Fibroblast of skin of left quadriceps (primary cell): ENCODE measurements around the gene CLMN.
A peak's percentile ranks its signal among the peaks of the same experiment; 100 is the strongest.
"Not testable (repeated sequence)": the region's sequence is repeated elsewhere in the genome, so short reads cannot be mapped to it uniquely, and the experiment has no call there.

ENCODE experiments used
- DNase-seq, 2 experiments: peaks; one replicate each; pipeline ENCODE4 v3.0.0-alpha.2; 2013; ENCODE audit warnings: low read depth in 2 of 2

Gene CLMN

GRCh38 chr14:95287176-95287754 is 32.4 kb downstream of the CLMN start:
- no peak for DNase-seq

GRCh38 chr14:95286645-95287044 is 33.1 kb downstream of the CLMN start:
- DNase-seq, result no peak

- no peak for DNase-seq
These were observed 34.1 kb downstream of the CLMN start for GRCh38 chr14:95285566-95285965.

- DNase-seq, result not testable (repeated sequence)
These were observed 35.9 kb downstream of the CLMN start for GRCh38 chr14:95283802-95284201.

- DNase-seq, result not testable (repeated sequence)
These were observed 36.7 kb downstream of the CLMN start for GRCh38 chr14:95282986-95283380.

GRCh38 chr14:95282354-95282985 is 37.2 kb downstream of the CLMN start:
- no peak for DNase-seq

GRCh38 chr14:95281560-95282176 is 38.0 kb downstream of the CLMN start:
- DNase-seq, result no peak

GRCh38 chr14:95275494-95275893 is 44.2 kb downstream of the CLMN start:
- DNase-seq, result no peak

GRCh38 chr14:95274874-95275273 is 44.8 kb downstream of the CLMN start:
- no peak for DNase-seq

GRCh38 chr14:95274279-95274678 is 45.4 kb downstream of the CLMN start:
- DNase-seq, result no peak

- DNase-seq, result no peak
These were observed 46.4 kb downstream of the CLMN start for GRCh38 chr14:95273001-95273978.

- no peak for DNase-seq
These were observed 47.7 kb downstream of the CLMN start for GRCh38 chr14:95272057-95272456.

- no peak for DNase-seq
These were observed 49.5 kb downstream of the CLMN start for GRCh38 chr14:95270203-95270602.

- DNase-seq, result no peak
These were observed 50.2 kb downstream of the CLMN start for GRCh38 chr14:95269493-95269892.

- DNase-seq, result no peak
These were observed 51.4 kb downstream of the CLMN start for GRCh38 chr14:95268350-95268749.

GRCh38 chr14:95267306-95267705 is 52.4 kb downstream of the CLMN start:
- no peak for DNase-seq

- peak; percentile 90 to 91 for DNase-seq
These were observed 54.3 kb downstream of the CLMN start for GRCh38 chr14:95265106-95266094.

- no peak for DNase-seq
These were observed 55.3 kb downstream of the CLMN start for GRCh38 chr14:95264271-95264973.

GRCh38 chr14:95263527-95264231 is 56.0 kb downstream of the CLMN start:
- DNase-seq, result no peak

- no peak for DNase-seq
These were observed 57.2 kb downstream of the CLMN start for GRCh38 chr14:95262511-95262891.
